GM23248 (cell line): Measurements from ENCODE around the gene RAB44.

Experiments used
- EZH2 ChIP-seq: fragments of 200-600 bp; sonication (generic); IDR thresholded peaks from 2 replicates; pipeline ENCODE4 v1.6.1; 2018; ENCODE audit warnings: antibody characterized with exemption, mild to moderate bottlenecking; ENCODE audit not compliant: insufficient read depth, poor library complexity, severe bottlenecking
- EZH2phosphoT487 ChIP-seq: fragments of 200-600 bp; sonication (generic); IDR thresholded peaks from 2 replicates; pipeline ENCODE4 v1.6.1; 2018; ENCODE audit warnings: antibody characterized with exemption, moderate library complexity, mild to moderate bottlenecking, low read depth; ENCODE audit not compliant: insufficient read depth

DNA sequence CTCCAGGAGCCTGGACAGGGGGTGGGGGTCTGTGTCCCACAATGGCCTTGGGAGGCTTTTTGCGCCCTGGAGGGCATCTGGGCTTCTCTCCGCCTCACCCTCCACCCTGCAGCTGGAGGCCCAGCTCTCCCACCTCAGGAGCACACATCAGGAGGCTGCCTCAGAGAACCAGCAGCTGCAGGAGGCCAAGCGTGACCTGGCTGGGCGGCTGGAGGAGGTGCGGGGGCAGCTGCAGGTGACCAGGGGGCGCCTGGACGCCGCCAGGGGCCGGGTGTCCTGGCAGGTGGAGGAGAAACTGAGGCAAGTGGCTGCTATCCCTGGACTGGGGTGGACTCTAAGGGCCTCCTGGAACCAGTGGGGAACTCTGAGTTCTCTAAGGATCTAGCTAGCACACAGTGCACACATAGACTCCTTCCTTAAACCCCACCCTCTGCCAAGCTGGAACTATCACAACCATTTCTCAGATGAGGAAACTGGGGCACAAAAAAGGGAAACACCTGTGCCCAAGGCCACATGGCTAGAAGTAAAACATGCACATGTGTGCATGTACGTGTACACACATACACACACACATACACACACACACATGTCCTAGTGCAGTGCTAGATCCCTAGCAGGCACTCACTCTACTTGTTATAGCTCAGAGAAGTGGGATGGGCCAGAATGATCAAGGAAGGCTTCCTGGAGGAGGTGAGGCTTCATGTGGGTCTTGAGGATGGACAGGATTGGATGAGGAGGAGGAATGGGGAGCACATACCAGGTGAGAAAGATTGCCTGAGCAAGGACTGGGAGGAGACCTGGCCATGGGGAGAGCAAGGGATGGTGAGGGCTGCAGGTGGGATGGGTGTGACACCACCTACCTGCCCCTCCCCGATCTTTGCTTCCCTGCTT lies 22.9 kb downstream of the RAB44 start:
- TF ChIP-seq EZH2phosphoT487 (no peak), EZH2 (no peak)
